Mesenchymal stem cell (in vitro differentiated cells and primary cell): Measurements from ENCODE around the gene KTN1.

Experiments used
- DNase-seq: peaks from one replicate; pipeline ENCODE4 v3.0.0-alpha.2; 2013
- H2AFZ ChIP-seq: one replicate; pipeline ENCODE4 v1.6.1; 2013; ENCODE audit warnings: low read depth, mild to moderate bottlenecking, control low read depth, inconsistent platforms, low read length, moderate library complexity
- H2AK5ac ChIP-seq: 2 replicates; pipeline ENCODE4 v1.6.1; 2013; ENCODE audit warnings: low read length, moderate library complexity, mild to moderate bottlenecking, inconsistent platforms; ENCODE audit not compliant: severe bottlenecking
- H2BK120ac ChIP-seq: one replicate; pipeline ENCODE4 v1.6.1; 2013; ENCODE audit warnings: low read depth, mild to moderate bottlenecking, inconsistent platforms, low read length, moderate library complexity
- H2BK12ac ChIP-seq, 2 experiments: one replicate each; pipeline ENCODE4 v1.6.1; 2013; ENCODE audit warnings: inconsistent platforms in 2 of 2, low read length in 2 of 2, mild to moderate bottlenecking in 2 of 2, moderate library complexity in 2 of 2, control low read depth in 1 of 2
- H2BK15ac ChIP-seq: one replicate; pipeline ENCODE4 v1.6.1; 2013; ENCODE audit warnings: mild to moderate bottlenecking, low read depth, inconsistent platforms; ENCODE audit not compliant: poor library complexity, severe bottlenecking
- H2BK5ac ChIP-seq: 2 replicates; pipeline ENCODE4 v1.6.1; 2013; ENCODE audit warnings: low read depth, mild to moderate bottlenecking, low read length, control low read depth, inconsistent platforms; ENCODE audit not compliant: poor library complexity, severe bottlenecking
- H3K14ac ChIP-seq, 2 experiments: one replicate each; pipeline ENCODE4 v1.6.1; 2013; ENCODE audit warnings: inconsistent platforms in 2 of 2, low read length in 2 of 2, control low read depth in 1 of 2, mild to moderate bottlenecking in 1 of 2, moderate library complexity in 1 of 2
- H3K18ac ChIP-seq, 2 experiments: one replicate each; pipeline ENCODE4 v1.6.1; 2013; ENCODE audit warnings: inconsistent platforms in 2 of 2, low read length in 2 of 2, control low read depth in 1 of 2, low read depth in 1 of 2, mild to moderate bottlenecking in 1 of 2
- H3K23ac ChIP-seq, 2 experiments: one replicate each; pipeline ENCODE4 v1.6.1; 2013; ENCODE audit warnings: inconsistent platforms in 2 of 2, low read length in 2 of 2, mild to moderate bottlenecking in 2 of 2, moderate library complexity in 2 of 2, control low read depth in 1 of 2
- H3K27ac ChIP-seq: 2 replicates; pipeline ENCODE4 v1.5.1; 2013; ENCODE audit warnings: mild to moderate bottlenecking, moderate library complexity, low read length, control low read depth, inconsistent platforms; ENCODE audit not compliant: poor library complexity, severe bottlenecking
- H3K27me3 ChIP-seq, 2 experiments: 2 replicates each; pipeline versions ENCODE4 v1.6.1 to v1.7.0; 2013; ENCODE audit warnings: low read length in 2 of 2, mild to moderate bottlenecking in 2 of 2, moderate library complexity in 2 of 2, control low read depth in 1 of 2, inconsistent platforms in 1 of 2; ENCODE audit not compliant: control insufficient read depth in 1 of 2, insufficient read depth in 1 of 2
- H3K36me3 ChIP-seq, 2 experiments: 2 replicates each; pipeline versions ENCODE4 v1.6.1 to v1.7.0; 2013; ENCODE audit warnings: low read length in 2 of 2, control low read depth in 1 of 2, inconsistent platforms in 1 of 2, low read depth in 1 of 2, mild to moderate bottlenecking in 1 of 2; ENCODE audit not compliant: insufficient read depth in 2 of 2, control insufficient read depth in 1 of 2
- H3K4ac ChIP-seq, 2 experiments: one replicate each; pipeline ENCODE4 v1.6.1; 2013; ENCODE audit warnings: inconsistent platforms in 2 of 2, low read length in 2 of 2, mild to moderate bottlenecking in 2 of 2, moderate library complexity in 2 of 2, control low read depth in 1 of 2, low read depth in 1 of 2
- H3K4me1 ChIP-seq: 2 replicates; pipeline ENCODE4 v1.6.1; 2013; ENCODE audit warnings: low read depth, low read length, control low read depth; ENCODE audit not compliant: control insufficient read depth, insufficient read depth
- H3K4me2 ChIP-seq: 2 replicates; pipeline ENCODE4 v1.6.1; 2013; ENCODE audit warnings: low read length, mild to moderate bottlenecking, inconsistent platforms; ENCODE audit not compliant: poor library complexity, severe bottlenecking
- H3K4me3 ChIP-seq, 2 experiments: 2 replicates each; pipeline versions ENCODE4 v1.5.1 to v1.7.0; 2013; ENCODE audit warnings: low read length in 2 of 2, mild to moderate bottlenecking in 2 of 2, control low read depth in 1 of 2, low read depth in 1 of 2; ENCODE audit not compliant: insufficient read depth in 1 of 2
- H3K79me1 ChIP-seq: replicated peaks from 2 replicates; pipeline ENCODE4 v1.6.1; 2013; ENCODE audit warnings: mild to moderate bottlenecking, control low read depth, low read length, inconsistent platforms; ENCODE audit not compliant: poor library complexity, severe bottlenecking
- H3K9ac ChIP-seq: 2 replicates; pipeline ENCODE4 v1.7.0; 2013; ENCODE audit warnings: mild to moderate bottlenecking, low read length, moderate library complexity
- H3K9me3 ChIP-seq: 2 replicates; pipeline ENCODE4 v1.7.0; 2013; ENCODE audit warnings: mild to moderate bottlenecking, low read length; ENCODE audit not compliant: control insufficient read depth
- H4K8ac ChIP-seq: one replicate; pipeline ENCODE4 v1.6.1; 2013; ENCODE audit warnings: inconsistent platforms, mild to moderate bottlenecking, low read length, moderate library complexity
- H4K91ac ChIP-seq: one replicate; pipeline ENCODE4 v1.6.1; 2013; ENCODE audit warnings: mild to moderate bottlenecking, low read length, inconsistent platforms
- WGBS: methylation state at CpG from one replicate; pipeline ENCODE4 v1.1.7; 2013; ENCODE audit warnings: mixed read lengths; 5-methylcytosine and 5-hydroxymethylcytosine counted together

The KTN1 gene

DNA sequence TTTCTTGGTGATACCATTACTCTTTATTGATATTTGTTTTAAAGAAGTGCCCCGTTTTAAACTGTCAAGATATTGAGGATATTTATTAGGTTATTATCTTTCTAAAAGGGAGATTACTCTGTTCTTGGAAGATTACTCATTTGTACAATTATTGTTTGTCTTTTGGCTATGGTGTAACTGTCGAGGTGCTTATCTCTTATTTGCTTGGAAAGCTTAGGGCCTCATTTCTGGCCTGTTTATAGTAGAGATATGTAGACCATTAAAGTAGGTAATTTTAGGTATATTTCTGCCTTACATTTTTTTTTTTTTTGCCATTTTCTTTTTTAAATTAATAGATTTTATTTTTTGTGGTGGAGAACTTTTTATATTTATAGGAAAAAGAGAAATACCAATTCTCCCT is 74.2 kb downstream of the KTN1 start:
- no peak overlapping the region for H2AK5ac ChIP-seq
- H3K4ac ChIP-seq = no peak overlapping the region
- no peak overlapping the region for H2BK12ac ChIP-seq
- no peak overlapping the region for H2BK5ac ChIP-seq
- no peak overlapping the region for H3K23ac ChIP-seq
- no peak overlapping the region for H3K4me2 ChIP-seq
- H4K91ac ChIP-seq = no peak overlapping the region
- no peak overlapping the region for H3K27ac ChIP-seq
- H4K8ac ChIP-seq = no peak overlapping the region
- no peak overlapping the region for H3K9ac ChIP-seq
- H2BK120ac ChIP-seq = no peak overlapping the region
- no peak overlapping the region for H3K18ac ChIP-seq
- H2AFZ ChIP-seq = no peak overlapping the region
- H3K14ac ChIP-seq = no peak overlapping the region
- 56% methylated on average over 2 of the region's 2 CpGs for WGBS
- DNase-seq = no peak
- peaks cover 4% of the 10 kb centered on the region for H3K79me1 ChIP-seq
- H3K27me3 ChIP-seq = no peaks in the 10 kb centered on the region
- no peaks in the 10 kb centered on the region for H3K4me1 ChIP-seq
- H3K36me3 ChIP-seq = peaks cover 8 to 96% of the 10 kb centered on the region in 2 experiments
- no peak overlapping the region for H3K4me3 ChIP-seq
- H3K9me3 ChIP-seq = no peaks in the 10 kb centered on the region
- H2BK15ac ChIP-seq = no peak overlapping the region

- H3K4ac ChIP-seq = no peak overlapping the region
- H2BK120ac ChIP-seq = no peak overlapping the region
- H2AK5ac ChIP-seq = no peak overlapping the region
- H3K27me3 ChIP-seq = no peaks in the 10 kb centered on the region
- peaks cover 11 to 97% of the 10 kb centered on the region in 2 experiments for H3K36me3 ChIP-seq
- H3K9ac ChIP-seq = no peak overlapping the region
- H3K4me2 ChIP-seq = no peak overlapping the region
- H3K79me1 ChIP-seq = peaks cover 10% of the 10 kb centered on the region
- H3K18ac ChIP-seq = no peak overlapping the region
- no peak overlapping the region for H2BK15ac ChIP-seq
- H2AFZ ChIP-seq = no peak overlapping the region
- no peak overlapping the region for H3K27ac ChIP-seq
- no peak overlapping the region for H3K4me3 ChIP-seq
- H2BK12ac ChIP-seq = no peak overlapping the region
- H3K9me3 ChIP-seq = no peaks in the 10 kb centered on the region
- H4K91ac ChIP-seq = no peak overlapping the region
- peaks cover 2% of the 10 kb centered on the region for H3K4me1 ChIP-seq
- H2BK5ac ChIP-seq = no peak overlapping the region
- no peak overlapping the region for H3K23ac ChIP-seq
- no peak overlapping the region for H3K14ac ChIP-seq
- no peak for DNase-seq
- no peak overlapping the region for H4K8ac ChIP-seq
These were observed 81.0 kb downstream of the KTN1 start for GRCh38 chr14:55661029-55661428.

- Histone ChIP-seq H2BK5ac (no peak overlapping the region), H3K4me2 (no peak overlapping the region), H4K91ac (no peak overlapping the region), H3K4ac (no peak overlapping the region), H2AFZ (no peak overlapping the region), H3K4me3 (no peak overlapping the region), H3K27ac (no peak overlapping the region), H3K23ac (no peak overlapping the region), H3K9me3 (no peaks in the 10 kb centered on the region), H4K8ac (no peak overlapping the region), H2BK120ac (no peak overlapping the region), H2AK5ac (no peak overlapping the region), H2BK12ac (no peak overlapping the region), H3K14ac (no peak overlapping the region), H2BK15ac (no peak overlapping the region), H3K36me3 (peaks cover 9 to 95% of the 10 kb centered on the region in 2 experiments), H3K18ac (no peak overlapping the region), H3K79me1 (peaks cover 10% of the 10 kb centered on the region), H3K4me1 (peaks cover 2% of the 10 kb centered on the region), H3K27me3 (no peaks in the 10 kb centered on the region), H3K9ac (no peak overlapping the region)
- DNase-seq = no peak
- 96% methylated on average over 5 of the region's 5 CpGs for WGBS
These were observed 82.7 kb downstream of the KTN1 start for GRCh38 chr14:55662752-55663151.

DNA sequence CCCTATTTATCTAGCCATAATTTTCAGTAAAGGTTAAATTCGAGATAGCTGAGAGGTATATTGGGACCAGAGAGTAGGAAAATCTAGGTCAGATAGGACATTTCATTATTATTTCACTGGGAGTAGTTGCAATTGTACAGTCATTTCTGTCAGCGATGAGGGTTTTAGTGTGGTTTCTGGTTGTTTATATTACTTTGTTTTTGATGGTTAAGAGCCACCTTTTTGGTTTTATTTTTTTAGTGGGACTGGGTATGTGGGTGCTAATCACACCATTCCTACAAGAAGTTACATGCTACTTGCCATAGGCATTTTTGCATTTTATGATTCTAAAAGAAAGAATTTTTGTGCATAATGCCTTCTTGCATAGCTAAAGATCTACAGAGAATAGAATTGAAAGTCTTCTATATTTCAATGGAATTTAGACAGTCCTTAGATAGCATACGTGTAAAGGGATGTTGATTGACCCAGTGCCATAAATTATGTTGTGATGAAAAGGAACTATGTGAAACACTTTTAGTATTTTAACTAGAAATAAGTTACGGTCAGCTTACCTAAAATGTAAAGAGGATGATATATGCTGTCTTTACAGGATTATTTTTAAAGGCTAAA is 85.2 kb downstream of the KTN1 start:
- 93% methylated on average over 3 of the region's 4 CpGs for WGBS
- Histone ChIP-seq H3K36me3 (peaks cover 6 to 90% of the 10 kb centered on the region in 2 experiments), H3K4me3 (no peak overlapping the region)

More for the DNA sequence above, 85.2 kb downstream of the KTN1 start:
- Histone ChIP-seq H3K4me2 (no peak overlapping the region), H3K4me1 (no peaks in the 10 kb centered on the region), H3K9me3 (no peaks in the 10 kb centered on the region), H2AK5ac (no peak overlapping the region), H2AFZ (no peak overlapping the region), H3K4ac (no peak overlapping the region), H2BK12ac (no peak overlapping the region), H3K9ac (no peak overlapping the region), H4K91ac (no peak overlapping the region), H2BK5ac (no peak overlapping the region), H3K18ac (no peak overlapping the region), H3K79me1 (peaks cover 11% of the 10 kb centered on the region), H2BK15ac (no peak overlapping the region), H4K8ac (no peak overlapping the region), H3K27ac (no peak overlapping the region), H3K14ac (no peak overlapping the region), H3K27me3 (no peaks in the 10 kb centered on the region), H3K23ac (no peak overlapping the region), H2BK120ac (no peak overlapping the region)
- no peak for DNase-seq
